Measurements from ENCODE around the gene RPUSD4. TPM values are rescaled to one million over a fixed set of nuclear protein-coding genes. Genes with fewer than 3 reads are reported as not detected.

RPUSD4 gene
- total and polyA plus RNA-seq, 2 experiments from 2014 or later, result 15.2 to 36.5 TPM

GRCh38 chr11:126153972-126154371, 57.5 kb downstream of the RPUSD4 start:
- peak in 1 of 2 donors; percentile 43 for DNase-seq (ENCODE audit: low read depth in 1 of 2, low spot score in 1 of 2)
- no peaks in the 10 kb centered on the region for H3K9me3 ChIP-seq (ENCODE audit: low read depth)
- no peaks in the 10 kb centered on the region for H3K36me3 ChIP-seq
- no peak overlapping the region for H3K27ac ChIP-seq
- TF ChIP-seq CTCF (IDR thresholded peaks at IDR 0.05; ENCODE audit: low read depth, low read length), result no peak
- no peaks in the 10 kb centered on the region for H3K4me1 ChIP-seq (ENCODE audit: low read depth)
- no peaks in the 10 kb centered on the region for H3K27me3 ChIP-seq
- no peak overlapping the region for H3K4me3 ChIP-seq

GRCh38 chr11:126153006-126153405, 58.4 kb downstream of the RPUSD4 start:
- Histone ChIP-seq H3K9me3 (ENCODE audit: low read depth) (no peaks in the 10 kb centered on the region), H3K27ac (no peak overlapping the region), H3K4me3 (no peak overlapping the region), H3K27me3 (no peaks in the 10 kb centered on the region), H3K36me3 (no peaks in the 10 kb centered on the region), H3K4me1 (ENCODE audit: low read depth) (no peaks in the 10 kb centered on the region)
- no peak for TF ChIP-seq CTCF (IDR thresholded peaks at IDR 0.05; ENCODE audit: low read depth, low read length)
- no peak for DNase-seq (ENCODE audit: low read depth in 1 of 2, low spot score in 1 of 2)

GRCh38 chr11:126152586-126152985, 58.9 kb downstream of the RPUSD4 start:
- TF ChIP-seq CTCF (IDR thresholded peaks at IDR 0.05; ENCODE audit: low read depth, low read length), result no peak
- Histone ChIP-seq H3K27ac (no peak overlapping the region), H3K36me3 (no peaks in the 10 kb centered on the region), H3K4me3 (no peak overlapping the region), H3K4me1 (ENCODE audit: low read depth) (no peaks in the 10 kb centered on the region), H3K9me3 (ENCODE audit: low read depth) (no peaks in the 10 kb centered on the region), H3K27me3 (no peaks in the 10 kb centered on the region)
- no peak for DNase-seq (ENCODE audit: low read depth in 1 of 2, low spot score in 1 of 2)

- TF ChIP-seq CTCF (IDR thresholded peaks at IDR 0.05; ENCODE audit: low read depth, low read length), result no peak
- Histone ChIP-seq H3K27ac (no peak overlapping the region), H3K27me3 (no peaks in the 10 kb centered on the region), H3K9me3 (ENCODE audit: low read depth) (no peaks in the 10 kb centered on the region), H3K36me3 (no peaks in the 10 kb centered on the region), H3K4me3 (no peak overlapping the region), H3K4me1 (ENCODE audit: low read depth) (no peaks in the 10 kb centered on the region)
- no peak for DNase-seq (ENCODE audit: low read depth in 1 of 2, low spot score in 1 of 2)
Measured at GRCh38 chr11:126152152-126152551, 59.3 kb downstream of the RPUSD4 start.

Other genes with a start within 250 kb of the RPUSD4 start
- gene CDON, start 148.8 kb downstream of the RPUSD4 start, total RNA-seq, result 13.3 and 17.3 TPM in 2 replicates
- gene CDON, start 148.8 kb downstream of the RPUSD4 start, polyA plus RNA-seq, result 5.5 and 5.7 TPM in 2 replicates
- gene FAM118B, start 132 bp upstream of the RPUSD4 start, total RNA-seq, result 13.7 and 22.7 TPM in 2 replicates
- 29.4 and 33.9 TPM in 2 replicates for gene FAM118B, start 132 bp upstream of the RPUSD4 start, polyA plus RNA-seq
- gene SRPRA, start 57.2 kb upstream of the RPUSD4 start, total RNA-seq, result 42.9 and 60.2 TPM in 2 replicates
- gene SRPRA, start 57.2 kb upstream of the RPUSD4 start, polyA plus RNA-seq, result 62.1 and 76.6 TPM in 2 replicates
- gene FOXRED1, start 57.5 kb upstream of the RPUSD4 start, total RNA-seq, result 38.5 and 38.7 TPM in 2 replicates
- gene FOXRED1, start 57.5 kb upstream of the RPUSD4 start, polyA plus RNA-seq, result 59.3 and 68.5 TPM in 2 replicates
- gene TIRAP, start 71.4 kb upstream of the RPUSD4 start, total RNA-seq, result 4.2 and 6.7 TPM in 2 replicates
- gene TIRAP, start 71.4 kb upstream of the RPUSD4 start, polyA plus RNA-seq, result 2.4 and 4.9 TPM in 2 replicates
- gene DCPS, start 92.4 kb upstream of the RPUSD4 start, total RNA-seq, result 13.1 and 16.5 TPM in 2 replicates
- 27.0 and 27.4 TPM in 2 replicates for gene DCPS, start 92.4 kb upstream of the RPUSD4 start, polyA plus RNA-seq
- 21.4 and 25.6 TPM in 2 replicates for gene ST3GAL4, start 144.0 kb upstream of the RPUSD4 start, total RNA-seq
- gene ST3GAL4, start 144.0 kb upstream of the RPUSD4 start, polyA plus RNA-seq, result 19.1 and 28.6 TPM in 2 replicates